ENCODE measurements around the gene RPL29.
"Not testable (repeated sequence)": the region's sequence is repeated elsewhere in the genome, so short reads cannot be mapped to it uniquely, and the experiment has no call there.

RPL29 gene

DNA sequence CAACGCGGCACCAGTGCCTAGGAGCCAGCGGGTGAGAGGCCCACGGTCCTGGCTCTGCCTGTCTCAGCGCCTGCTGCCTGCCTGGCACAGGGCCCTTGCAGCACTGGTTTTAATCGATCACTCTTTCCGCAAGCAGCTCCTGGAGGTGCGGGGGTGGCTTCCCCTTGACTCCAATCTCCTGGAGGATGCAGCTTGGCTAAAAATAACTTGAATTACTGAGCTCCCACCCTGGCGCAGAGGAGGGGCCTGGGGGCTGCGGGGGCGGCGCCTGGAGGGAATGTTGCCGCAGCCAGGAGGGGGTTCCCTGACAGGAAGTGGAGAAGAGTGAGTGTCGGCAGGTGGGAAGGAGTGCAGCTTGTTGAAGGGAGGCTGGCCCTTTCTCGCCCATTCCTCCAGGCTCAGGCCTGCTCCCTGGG lies 9.9 kb upstream of the RPL29 start:
- no peak for DNase-seq (ENCODE audit: low read depth in 2 of 2)

DNA sequence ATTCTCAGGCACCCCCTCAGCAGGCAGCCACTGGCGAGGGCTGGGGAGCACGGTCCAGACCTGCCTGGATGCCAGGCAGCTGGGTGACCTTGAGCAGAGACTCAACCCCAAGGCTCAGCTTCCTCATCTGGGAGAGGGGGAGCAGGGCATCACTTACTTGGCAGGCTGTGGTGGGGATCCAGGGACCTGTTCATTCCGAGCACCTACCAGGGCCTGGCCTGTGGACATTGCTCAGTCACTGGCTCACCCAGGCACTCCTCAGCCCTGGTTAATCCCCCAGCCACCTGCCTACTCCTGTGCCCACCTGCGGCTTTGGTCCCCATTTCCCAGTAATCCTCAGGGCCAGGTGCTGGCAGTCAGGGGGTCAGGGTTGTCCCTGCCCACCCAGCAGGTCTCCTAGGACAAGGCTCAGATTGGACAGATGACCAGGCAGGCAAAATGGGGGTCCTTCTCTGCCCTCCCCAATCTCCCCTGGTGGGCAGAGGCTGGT lies 9.3 kb upstream of the RPL29 start:
- DNase-seq (ENCODE audit: low read depth in 2 of 2): no peak

GRCh38 chr3:52004163-52004787 lies 8.6 kb upstream of the RPL29 start:
- no peak for DNase-seq (ENCODE audit: low read depth in 2 of 2)

GRCh38 chr3:52002748-52003147 lies 7.1 kb upstream of the RPL29 start:
- no peak for DNase-seq (ENCODE audit: low read depth in 2 of 2)

DNA sequence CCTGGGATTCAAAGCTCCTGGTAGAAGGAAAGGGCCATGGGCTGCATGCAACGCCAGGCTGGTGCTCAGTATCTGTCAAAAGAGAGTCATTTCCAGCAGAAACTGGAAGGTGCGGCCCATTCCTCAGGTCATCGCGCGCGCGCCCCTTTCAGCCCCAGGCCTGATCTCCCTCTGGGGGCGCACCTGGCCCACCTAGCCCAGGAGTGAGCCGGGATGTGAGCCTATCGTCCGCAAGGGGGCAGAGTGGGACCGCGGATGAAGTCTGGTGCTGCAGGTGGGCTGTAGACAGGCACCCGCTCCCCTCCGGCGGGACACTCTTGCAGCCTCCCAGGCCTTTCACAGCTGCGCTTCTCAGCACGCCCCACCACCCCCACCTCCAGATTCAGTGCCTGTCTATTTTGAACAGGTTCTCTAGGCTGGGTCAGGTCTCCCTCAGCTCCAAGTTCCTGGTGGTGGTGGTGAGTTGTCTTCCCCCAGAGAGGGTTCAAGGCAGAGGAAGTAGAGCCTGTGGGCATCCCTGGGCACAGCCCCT lies 5.8 kb upstream of the RPL29 start:
- DNase-seq (ENCODE audit: low read depth in 2 of 2): peak; percentile 69 to 72

DNA sequence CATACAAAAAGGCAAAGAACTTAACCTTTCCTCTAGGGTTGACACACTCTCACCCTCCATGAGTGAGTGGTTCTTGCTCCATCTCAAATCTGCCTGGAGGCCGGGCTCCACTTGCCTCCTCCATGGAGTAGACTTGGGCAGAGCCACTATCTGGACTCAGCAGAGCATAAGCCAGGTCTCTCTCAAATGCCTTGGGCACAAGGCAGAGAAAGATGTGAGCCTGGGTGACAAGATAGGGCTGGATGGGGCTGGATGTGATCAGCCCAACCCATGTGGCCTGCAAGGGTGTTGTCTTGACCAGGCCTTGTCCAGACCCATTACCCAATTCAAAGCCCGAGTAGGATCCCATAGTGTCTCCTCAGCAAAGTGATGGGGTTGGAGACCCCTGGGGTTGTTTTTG lies 4.2 kb upstream of the RPL29 start:
- DNase-seq (ENCODE audit: low read depth in 2 of 2): no peak

DNA sequence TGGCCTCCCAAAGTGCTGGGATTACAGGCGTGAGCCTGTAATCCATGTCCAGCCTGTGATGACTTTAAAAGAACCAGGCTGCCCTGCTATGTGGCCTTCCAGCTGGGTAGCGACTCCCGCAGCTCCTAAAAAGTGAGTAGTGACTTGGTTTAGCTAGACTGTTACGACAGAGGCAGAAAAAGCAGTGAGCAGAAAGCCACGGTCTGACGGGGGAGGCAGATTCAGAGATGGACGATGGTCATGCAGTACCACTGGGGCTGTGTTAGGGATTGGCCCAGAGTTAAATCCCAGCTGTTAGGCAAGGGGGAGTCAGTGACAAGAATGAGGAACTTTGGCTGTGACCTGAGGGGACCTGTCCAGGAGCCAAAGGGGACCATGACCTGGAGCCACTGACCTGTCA lies 3.1 kb upstream of the RPL29 start:
- no peak for DNase-seq (ENCODE audit: low read depth in 2 of 2)

DNA sequence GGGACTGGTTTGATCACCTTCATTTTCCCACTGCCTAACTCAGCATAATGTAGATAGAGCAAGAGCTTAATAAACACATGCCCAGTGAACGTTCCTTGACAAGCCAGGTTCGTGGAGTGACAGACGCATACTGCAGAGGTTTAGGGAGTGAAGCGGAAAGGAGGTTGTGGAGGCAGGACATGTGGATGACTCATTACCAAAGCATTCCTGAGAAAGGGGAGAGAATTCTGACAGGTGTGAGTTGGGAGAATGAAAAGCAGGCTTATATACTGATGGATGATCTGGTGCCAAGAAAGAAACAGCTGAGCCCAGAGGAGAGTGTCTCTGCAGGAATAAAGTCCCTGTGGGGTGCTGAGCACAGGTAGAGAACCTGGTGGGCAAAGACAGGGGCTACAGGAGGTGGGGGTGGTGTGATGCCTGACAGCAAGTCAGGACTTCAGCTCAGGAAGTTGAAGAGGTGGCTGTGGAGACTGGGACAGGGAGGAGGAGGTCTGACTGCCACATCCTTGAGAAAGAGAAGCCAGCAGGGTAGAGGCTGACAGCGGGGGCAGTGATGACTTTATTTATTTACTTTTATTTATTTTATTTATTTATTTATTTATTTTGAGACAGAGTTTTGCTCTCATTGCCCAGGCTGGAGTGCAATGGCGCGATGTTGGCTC lies 2.4 kb upstream of the RPL29 start:
- DNase-seq (ENCODE audit: low read depth in 2 of 2): no peak

GRCh38 chr3:51997172-51997571 lies 1.5 kb upstream of the RPL29 start:
- no peak for DNase-seq (ENCODE audit: low read depth in 2 of 2)

GRCh38 chr3:51994530-51994929 lies 1.2 kb downstream of the RPL29 start:
- no peak for DNase-seq (ENCODE audit: low read depth in 2 of 2)

GRCh38 chr3:51993657-51994056 lies 2.0 kb downstream of the RPL29 start:
- not testable (repeated sequence) for DNase-seq (ENCODE audit: low read depth in 2 of 2)

DNA sequence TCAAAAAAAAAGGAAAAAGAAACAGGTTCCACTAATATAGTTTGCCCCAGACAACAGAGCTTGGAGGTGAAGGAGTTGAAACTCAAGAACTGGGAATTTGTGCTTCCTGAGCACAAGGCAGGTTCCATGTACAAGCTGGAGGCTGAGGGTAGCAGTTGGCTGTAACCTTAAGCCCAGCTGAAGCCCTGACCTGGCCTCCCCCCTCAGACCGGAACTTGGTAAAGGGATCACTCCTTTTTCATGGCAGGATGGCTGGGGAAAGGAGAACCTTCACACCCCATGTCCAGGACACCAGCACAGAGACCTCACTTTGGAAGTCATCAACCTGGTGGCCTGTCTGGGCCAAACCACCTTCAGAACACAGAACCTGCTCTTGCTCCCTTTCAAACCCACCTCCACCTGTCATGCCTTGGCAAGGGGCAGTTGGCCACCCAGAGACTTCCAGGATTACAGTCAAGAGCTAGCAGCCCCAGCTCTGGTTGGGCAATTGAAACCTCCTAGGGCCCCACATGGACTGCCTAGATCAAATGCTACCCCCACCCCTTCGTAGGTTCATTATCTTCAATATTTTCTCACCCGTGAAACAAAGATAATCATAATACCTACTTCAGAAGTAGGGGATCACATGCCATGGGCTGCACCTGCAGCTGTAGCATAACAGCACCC lies 3.5 kb downstream of the RPL29 start:
- DNase-seq (ENCODE audit: low read depth in 2 of 2): no peak

DNA sequence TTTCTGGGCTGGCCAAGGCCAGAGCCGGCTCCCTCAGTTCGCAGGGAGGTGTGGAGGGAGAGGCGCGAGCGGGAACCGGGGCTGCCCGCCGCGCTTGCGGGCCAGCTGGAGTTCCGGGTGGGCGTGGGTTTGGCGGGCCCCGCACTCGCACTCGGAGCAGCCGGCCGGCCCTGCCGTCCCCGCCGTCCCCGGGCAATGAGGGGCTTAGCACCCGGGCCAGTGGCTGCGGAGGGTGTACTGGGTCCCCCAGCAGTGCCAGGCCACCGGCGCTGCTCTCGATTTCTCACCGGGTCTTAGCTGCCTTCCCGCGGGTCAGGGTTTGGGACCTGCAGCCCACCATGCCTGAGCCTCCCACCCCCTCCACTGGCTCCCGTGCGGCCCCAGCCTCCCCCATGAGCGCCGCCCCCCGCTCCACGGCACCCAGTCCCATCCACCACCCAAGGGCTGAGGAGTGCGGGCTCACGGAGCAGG lies 5.2 kb downstream of the RPL29 start:
- not testable (repeated sequence) for DNase-seq (ENCODE audit: low read depth in 2 of 2)

GRCh38 chr3:51988286-51989146 lies 7.2 kb downstream of the RPL29 start:
- no peak for DNase-seq (ENCODE audit: low read depth in 2 of 2)

DNA sequence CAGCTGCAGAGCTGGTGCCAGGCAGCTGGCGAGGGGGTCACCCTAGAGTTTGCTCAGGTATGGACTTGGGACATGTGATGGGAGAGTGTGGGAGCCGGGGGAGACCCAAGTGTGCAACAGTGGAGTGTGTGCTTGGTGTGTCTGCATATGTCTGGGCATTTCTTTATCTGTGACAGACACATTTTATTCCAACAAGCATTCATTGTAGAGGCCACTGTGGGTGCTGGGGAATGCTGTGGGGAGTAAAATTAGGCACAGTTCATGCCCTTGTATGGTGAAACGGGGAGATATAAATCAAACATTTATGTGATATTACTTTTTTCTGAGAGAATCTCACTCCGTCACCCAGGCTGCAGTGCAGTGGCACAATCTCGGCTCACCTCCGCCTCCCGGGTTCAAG lies 8.1 kb downstream of the RPL29 start:
- DNase-seq (ENCODE audit: low read depth in 2 of 2): no peak

DNA sequence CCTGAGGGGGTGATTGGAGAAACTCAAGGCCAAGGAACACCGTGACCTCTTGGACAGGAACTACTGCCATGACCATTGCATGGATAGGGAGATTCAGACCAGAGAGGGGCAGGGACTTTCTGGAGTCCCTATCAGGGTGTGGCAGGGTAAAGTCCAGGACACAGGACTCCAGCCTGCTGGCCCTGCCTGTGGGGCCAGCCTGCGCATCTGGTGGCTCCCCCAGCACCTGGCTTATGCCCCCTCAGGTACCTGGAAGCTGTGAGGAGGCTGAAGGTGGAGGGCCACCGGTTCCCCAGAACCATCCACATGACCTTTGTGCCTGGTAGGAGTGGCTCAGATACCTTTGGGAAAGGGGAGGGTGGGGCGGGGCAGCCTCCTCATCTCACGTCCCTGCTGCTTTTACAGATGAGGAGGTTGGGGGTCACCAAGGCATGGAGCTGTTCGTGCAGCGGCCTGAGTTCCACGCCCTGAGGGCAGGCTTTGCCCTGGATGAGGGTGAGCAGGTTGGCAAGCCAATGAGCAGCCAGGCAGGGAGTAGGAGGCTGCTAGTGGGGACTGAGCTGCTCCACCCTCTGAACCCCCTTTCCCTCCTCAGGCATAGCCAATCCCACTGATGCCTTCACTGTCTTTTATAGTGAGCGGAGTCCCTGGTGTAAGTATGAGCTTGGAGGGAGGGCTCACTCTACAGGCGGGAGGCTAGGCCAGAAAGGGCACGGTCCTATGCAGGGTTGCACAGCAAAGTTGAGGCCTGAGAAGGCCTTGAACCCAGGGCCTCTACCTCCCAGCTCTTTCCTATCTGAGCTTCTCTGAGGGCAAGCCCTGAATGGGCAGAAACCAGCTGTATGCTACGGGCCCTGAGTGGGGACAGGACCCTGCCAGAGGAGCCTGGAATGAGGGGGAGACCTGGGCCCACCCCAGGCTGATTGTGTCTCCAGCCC lies 9.4 kb downstream of the RPL29 start:
- DNase-seq (ENCODE audit: low read depth in 2 of 2): no peak

- no peak for DNase-seq (ENCODE audit: low read depth in 2 of 2)
Observed at GRCh38 chr3:51985063-51985462, 10.6 kb downstream of the RPL29 start.

GRCh38 chr3:51984269-51984647 lies 11.4 kb downstream of the RPL29 start:
- no peak for DNase-seq (ENCODE audit: low read depth in 2 of 2)

- no peak for DNase-seq (ENCODE audit: low read depth in 2 of 2)
Observed at GRCh38 chr3:51983578-51984268, 12.0 kb downstream of the RPL29 start.
